Nephron progenitor cell (in vitro differentiated cells): ENCODE results near the gene KIAA1217.

ENCODE experiments used
- DNase-seq: peaks from one replicate; pipeline ENCODE4 v3.0.0; 2021
- H3K27ac Mint-ChIP-seq: 2 replicates; pipeline ENCODE4 v1.8.0; 2021; ENCODE audit warnings: mild to moderate bottlenecking, moderate library complexity, mixed read lengths
- H3K27me3 Mint-ChIP-seq: 2 replicates; pipeline ENCODE4 v1.8.0; 2021; ENCODE audit warnings: mild to moderate bottlenecking, low read depth, mixed read lengths; ENCODE audit not compliant: poor library complexity
- H3K36me3 Mint-ChIP-seq: 2 replicates; pipeline ENCODE4 v1.8.0; 2021; ENCODE audit warnings: low read depth, mixed read lengths
- H3K4me1 Mint-ChIP-seq: 2 replicates; pipeline ENCODE4 v1.8.0; 2021; ENCODE audit warnings: mixed read lengths
- H3K4me3 Mint-ChIP-seq: 2 replicates; pipeline ENCODE4 v1.8.0; 2021; ENCODE audit warnings: mild to moderate bottlenecking, moderate library complexity, mixed read lengths
- H3K9me3 Mint-ChIP-seq: 2 replicates; pipeline ENCODE4 v1.8.0; 2021; ENCODE audit warnings: mild to moderate bottlenecking, moderate library complexity, mixed read lengths
- TF ChIP-seq, protein P1 (sequence below): fragments of 200-600 bp; sonication (generic); IDR thresholded peaks from 2 replicates; pipeline ENCODE4 v1.5.0; 2021; ENCODE audit warnings: antibody characterized with exemption

KIAA1217 gene

DNA sequence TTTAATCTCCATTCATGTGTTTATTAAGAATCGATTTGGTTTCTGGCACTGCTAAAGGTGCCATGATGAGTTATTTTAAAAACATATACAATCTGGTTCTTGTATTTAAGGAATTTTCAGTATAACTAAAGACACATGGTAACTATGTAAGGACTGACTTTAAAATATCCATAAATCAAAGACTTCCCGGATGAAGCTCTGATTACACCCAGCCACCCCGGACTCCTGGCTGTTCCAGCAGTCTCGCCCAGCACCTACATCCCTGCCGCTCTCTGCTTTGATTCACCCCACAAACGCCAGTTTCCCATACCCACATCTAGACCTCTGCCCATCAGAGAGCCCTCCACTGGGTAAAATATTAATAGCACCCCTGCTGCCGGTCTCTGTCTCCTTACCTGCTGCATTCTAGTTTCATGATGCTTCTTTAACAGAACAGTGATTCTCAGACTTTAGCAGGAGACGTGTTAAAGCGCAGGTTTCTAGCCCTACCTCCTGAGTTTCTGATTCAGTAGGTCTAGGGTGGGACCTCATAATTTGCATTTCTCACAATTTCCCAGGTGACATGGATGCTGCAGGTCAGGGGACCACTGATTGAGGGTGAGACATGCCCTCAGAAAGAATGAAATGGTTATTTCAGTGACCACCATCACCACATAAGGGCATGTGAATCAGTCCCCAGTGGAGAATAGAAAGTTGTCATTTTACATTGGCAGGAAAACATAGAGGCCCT, 185.7 kb downstream of the KIAA1217 start:
- Mint-ChIP-seq H3K36me3 (peaks cover 31% of the 10 kb centered on the region), H3K27me3 (peaks cover 5% of the 10 kb centered on the region)

DNA sequence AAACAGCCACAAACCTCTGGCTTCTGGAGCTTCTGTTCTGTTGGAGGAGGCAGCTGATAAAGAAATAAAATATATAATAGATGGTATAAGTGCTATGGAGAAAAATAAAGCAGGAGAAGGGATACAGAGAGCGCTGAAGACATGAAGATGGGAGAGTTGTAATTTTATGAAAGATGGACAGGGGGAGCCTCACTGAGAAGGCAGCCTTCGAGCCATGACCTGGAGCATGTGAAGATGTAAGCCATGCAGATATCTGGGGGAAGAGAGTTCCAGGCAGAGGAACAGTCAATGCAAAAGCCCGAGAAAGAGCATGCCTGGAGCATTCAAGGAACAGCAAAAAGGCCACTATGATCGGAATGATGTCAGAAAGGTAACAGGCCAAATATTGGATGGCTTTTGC, 187.5 kb downstream of the KIAA1217 start:
- Mint-ChIP-seq H3K27ac (no peak overlapping the region), H3K9me3 (no peaks in the 10 kb centered on the region), H3K36me3 (peaks cover 18% of the 10 kb centered on the region), H3K27me3 (peaks cover 5% of the 10 kb centered on the region), H3K4me1 (peaks cover 19% of the 10 kb centered on the region), H3K4me3 (no peak overlapping the region)
- no peak for DNase-seq
- TF ChIP-seq, protein P1, sequence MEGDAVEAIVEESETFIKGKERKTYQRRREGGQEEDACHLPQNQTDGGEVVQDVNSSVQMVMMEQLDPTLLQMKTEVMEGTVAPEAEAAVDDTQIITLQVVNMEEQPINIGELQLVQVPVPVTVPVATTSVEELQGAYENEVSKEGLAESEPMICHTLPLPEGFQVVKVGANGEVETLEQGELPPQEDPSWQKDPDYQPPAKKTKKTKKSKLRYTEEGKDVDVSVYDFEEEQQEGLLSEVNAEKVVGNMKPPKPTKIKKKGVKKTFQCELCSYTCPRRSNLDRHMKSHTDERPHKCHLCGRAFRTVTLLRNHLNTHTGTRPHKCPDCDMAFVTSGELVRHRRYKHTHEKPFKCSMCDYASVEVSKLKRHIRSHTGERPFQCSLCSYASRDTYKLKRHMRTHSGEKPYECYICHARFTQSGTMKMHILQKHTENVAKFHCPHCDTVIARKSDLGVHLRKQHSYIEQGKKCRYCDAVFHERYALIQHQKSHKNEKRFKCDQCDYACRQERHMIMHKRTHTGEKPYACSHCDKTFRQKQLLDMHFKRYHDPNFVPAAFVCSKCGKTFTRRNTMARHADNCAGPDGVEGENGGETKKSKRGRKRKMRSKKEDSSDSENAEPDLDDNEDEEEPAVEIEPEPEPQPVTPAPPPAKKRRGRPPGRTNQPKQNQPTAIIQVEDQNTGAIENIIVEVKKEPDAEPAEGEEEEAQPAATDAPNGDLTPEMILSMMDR = no peak

More for the DNA sequence above, 185.7 kb downstream of the KIAA1217 start:
- TF ChIP-seq, protein P1 = no peak
- DNase-seq = no peak
- peak overlapping the region; percentile 39 for H3K27ac Mint-ChIP-seq
- peaks cover 19% of the 10 kb centered on the region for H3K4me1 Mint-ChIP-seq
- no peaks in the 10 kb centered on the region for H3K9me3 Mint-ChIP-seq
- H3K4me3 Mint-ChIP-seq = no peak overlapping the region

DNA sequence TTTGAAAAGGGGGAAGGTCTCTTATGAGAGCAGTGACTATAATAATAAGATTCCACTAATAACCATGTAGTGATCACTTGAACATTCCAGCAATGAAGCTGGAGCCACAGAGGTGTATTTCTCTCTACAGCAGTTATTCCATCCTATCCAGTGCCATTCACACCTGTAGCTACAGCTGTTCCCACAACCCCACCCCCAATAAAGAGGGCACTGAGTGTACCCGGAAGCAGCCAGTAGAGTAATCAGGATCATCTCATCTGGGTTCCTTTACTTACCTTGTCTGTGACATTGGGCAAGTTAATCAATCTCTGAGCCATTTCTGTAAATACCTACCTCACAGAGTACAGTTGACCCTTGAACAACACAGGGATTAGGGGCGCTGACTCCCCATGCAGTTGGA, 188.7 kb downstream of the KIAA1217 start:
- H3K27ac Mint-ChIP-seq = no peak overlapping the region
- H3K4me1 Mint-ChIP-seq = peaks cover 19% of the 10 kb centered on the region
- TF ChIP-seq, protein P1 = no peak
- peaks cover 15% of the 10 kb centered on the region for H3K36me3 Mint-ChIP-seq
- no peaks in the 10 kb centered on the region for H3K9me3 Mint-ChIP-seq
- H3K27me3 Mint-ChIP-seq = peaks cover 5% of the 10 kb centered on the region
- H3K4me3 Mint-ChIP-seq = no peak overlapping the region
- no peak for DNase-seq

DNA sequence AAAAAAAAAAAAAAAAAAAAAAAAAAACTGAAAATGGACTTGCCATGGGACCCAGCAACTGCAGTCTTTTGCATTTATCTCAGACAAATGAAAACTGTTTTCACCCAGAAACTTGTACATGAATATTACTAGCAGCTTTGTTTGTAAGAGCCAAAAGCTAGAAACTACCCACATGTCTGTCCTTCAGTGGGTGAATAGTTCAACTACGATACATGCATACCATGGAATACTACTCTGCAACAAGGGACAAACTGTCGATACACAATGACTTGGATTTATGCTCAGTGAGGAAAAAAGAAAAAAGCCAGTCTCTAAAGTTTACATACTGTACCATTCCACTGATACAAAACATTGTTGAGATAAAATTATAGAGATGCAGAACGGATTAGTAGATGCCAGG, 195.6 kb downstream of the KIAA1217 start:
- TF ChIP-seq, protein P1 = no peak
- Mint-ChIP-seq H3K4me3 (no peak overlapping the region), H3K27ac (no peak overlapping the region), H3K27me3 (no peaks in the 10 kb centered on the region), H3K9me3 (no peaks in the 10 kb centered on the region), H3K4me1 (no peaks in the 10 kb centered on the region), H3K36me3 (peaks cover 15% of the 10 kb centered on the region)
- no peak for DNase-seq

DNA sequence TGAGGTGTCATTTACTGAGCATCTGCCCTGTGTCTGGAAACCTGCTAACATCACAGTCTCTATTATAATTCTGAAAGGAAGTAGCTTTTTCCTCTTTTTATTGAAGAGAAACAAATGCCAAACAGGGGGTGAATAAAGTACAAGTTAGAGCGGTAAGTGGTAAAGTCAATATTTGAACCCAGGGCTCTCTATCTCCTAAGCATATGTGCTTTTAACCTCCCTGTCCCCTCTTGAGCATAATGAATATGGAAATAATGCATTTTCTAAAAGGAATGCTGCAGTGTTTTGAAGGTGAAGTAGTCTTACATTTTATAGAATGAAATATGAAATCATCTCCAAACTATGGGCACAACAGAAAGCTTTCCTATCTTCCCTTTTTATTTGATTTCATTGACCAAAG, 196.7 kb downstream of the KIAA1217 start:
- H3K9me3 Mint-ChIP-seq = no peaks in the 10 kb centered on the region
- no peaks in the 10 kb centered on the region for H3K4me1 Mint-ChIP-seq
- DNase-seq = no peak
- peaks cover 15% of the 10 kb centered on the region for H3K36me3 Mint-ChIP-seq
- H3K27me3 Mint-ChIP-seq = no peaks in the 10 kb centered on the region
- no peak overlapping the region for H3K4me3 Mint-ChIP-seq
- no peak overlapping the region for H3K27ac Mint-ChIP-seq
- TF ChIP-seq, protein P1 = no peak
